Naive thymus-derived CD8-positive, alpha-beta T cell (primary cell): ENCODE measurements around the gene RAD51. TPM values are rescaled to one million over a fixed set of nuclear protein-coding genes. Genes with fewer than 3 reads are reported as not detected.

ENCODE experiments used
- ATAC-seq, 2 donors: fragments of 150-1000 bp; cut with Tn5 transposase in 1 of 2; sonication (Bioruptor Pico), chemical (Tn5 transposase) in 1 of 2; 1 replicate in 1 of 2; 2 replicates in 1 of 2; pipeline ENCODE4 v1.10.0; 2021; ENCODE audit warnings: mild to moderate bottlenecking in 2 of 2, moderate library complexity in 2 of 2
- POLR2A ChIA-PET: fragments of 350-600 bp; sonication (Branson Sonifier 250); formaldehyde crosslinking; loops from one replicate; lab custom pipeline; 2021; ENCODE audit warnings: antibody characterized with exemption; lab: Charles Lee
- DNase-seq, 10 donors: peaks; one replicate each; pipeline versions ENCODE4 v3.0.0 to v3.0.0-alpha.2; 2020 to 2022
- H3K27ac Mint-ChIP-seq, 10 donors: one replicate each; pipeline ENCODE4 v1.8.0; 2020 to 2022; ENCODE audit warnings: mild to moderate bottlenecking in 10 of 10, mixed read lengths in 10 of 10, moderate library complexity in 4 of 10, inconsistent platforms in 1 of 10
- H3K27me3 Mint-ChIP-seq, 5 donors: one replicate each; pipeline ENCODE4 v1.8.0; 2021 to 2022; ENCODE audit warnings: mixed read lengths in 5 of 5
- H3K36me3 Mint-ChIP-seq, 3 donors: one replicate each; pipeline ENCODE4 v1.8.0; 2020 to 2022; ENCODE audit warnings: mixed read lengths in 3 of 3, mild to moderate bottlenecking in 2 of 3, inconsistent platforms in 1 of 3
- H3K4me1 Mint-ChIP-seq, 4 donors: one replicate each; pipeline ENCODE4 v1.8.0; 2021 to 2022; ENCODE audit warnings: mixed read lengths in 4 of 4
- H3K4me3 Mint-ChIP-seq, 10 donors: one replicate each; pipeline ENCODE4 v1.8.0; 2020 to 2022; ENCODE audit warnings: mild to moderate bottlenecking in 10 of 10, mixed read lengths in 10 of 10, moderate library complexity in 6 of 10, inconsistent platforms in 1 of 10
- H3K9me3 Mint-ChIP-seq, 9 donors: one replicate each; pipeline ENCODE4 v1.8.0; 2020 to 2022; ENCODE audit warnings: mixed read lengths in 9 of 9, mild to moderate bottlenecking in 3 of 9, inconsistent platforms in 1 of 9, moderate library complexity in 1 of 9
- polyA plus RNA-seq, 3 donors: library from polyadenylated mRNA; unstranded; fragments of 300-500 nt; fragmentation: Illumina TruSeq; gene quantifications; one replicate each; pipeline ENCODE4 v1.2.3, GENCODE V29; 2021
- total RNA-seq, 8 experiments: library from RNA in 2 of 8; stranded (reverse) in 2 of 8; gene quantifications; one replicate each; pipeline ENCODE4 v1.2.3 and lab custom pipeline; 2021 to 2026

RAD51 gene
- total and polyA plus RNA-seq, 5 experiments from 2014 or later = 0.46 to 1.1 (median 0.69) TPM; not detected in 2

- Mint-ChIP-seq H3K27ac (peak overlapping the region in 2 of 10 donors; percentile 19 to 63), H3K4me1 (peaks cover 18 to 59% (median 57%) of the 10 kb centered on the region in 4 donors), H3K36me3 (peaks cover 0 to 9% (median 0%) of the 10 kb centered on the region in 3 donors), H3K4me3 (no peak overlapping the region), H3K27me3 (no peaks in the 10 kb centered on the region), H3K9me3 (no peaks in the 10 kb centered on the region)
- no peak for ATAC-seq
- POLR2A ChIA-PET = interaction anchor here (1.1 to 2.0 kb wide), 4 partner anchors 7 to 72 kb away, joined by 3 to 8 read pairs (median 4); partner anchors contain the start of gene RAD51
- no peak for DNase-seq
Observed at GRCh38 chr15:40766906-40767837, 72.2 kb downstream of the RAD51 start.

GRCh38 chr15:40767838-40768500 is 73.0 kb downstream of the RAD51 start:
- H3K36me3 Mint-ChIP-seq = peaks cover 0 to 12% (median 0%) of the 10 kb centered on the region in 3 donors
- ATAC-seq (no peak), DNase-seq (no peak)
- H3K27me3 Mint-ChIP-seq = no peaks in the 10 kb centered on the region
- H3K4me1 Mint-ChIP-seq = peaks cover 18 to 57% (median 55%) of the 10 kb centered on the region in 4 donors
- POLR2A ChIA-PET = interaction anchor here (1.8 to 3.0 kb wide), 4 partner anchors 11 to 73 kb away, joined by 6 to 12 read pairs (median 9); partner anchors contain the start of gene RAD51
- peak overlapping the region in 8 of 10 donors; percentile 20 to 98 (median 92) for H3K27ac Mint-ChIP-seq
- H3K4me3 Mint-ChIP-seq = no peak overlapping the region
- no peaks in the 10 kb centered on the region for H3K9me3 Mint-ChIP-seq

DNA sequence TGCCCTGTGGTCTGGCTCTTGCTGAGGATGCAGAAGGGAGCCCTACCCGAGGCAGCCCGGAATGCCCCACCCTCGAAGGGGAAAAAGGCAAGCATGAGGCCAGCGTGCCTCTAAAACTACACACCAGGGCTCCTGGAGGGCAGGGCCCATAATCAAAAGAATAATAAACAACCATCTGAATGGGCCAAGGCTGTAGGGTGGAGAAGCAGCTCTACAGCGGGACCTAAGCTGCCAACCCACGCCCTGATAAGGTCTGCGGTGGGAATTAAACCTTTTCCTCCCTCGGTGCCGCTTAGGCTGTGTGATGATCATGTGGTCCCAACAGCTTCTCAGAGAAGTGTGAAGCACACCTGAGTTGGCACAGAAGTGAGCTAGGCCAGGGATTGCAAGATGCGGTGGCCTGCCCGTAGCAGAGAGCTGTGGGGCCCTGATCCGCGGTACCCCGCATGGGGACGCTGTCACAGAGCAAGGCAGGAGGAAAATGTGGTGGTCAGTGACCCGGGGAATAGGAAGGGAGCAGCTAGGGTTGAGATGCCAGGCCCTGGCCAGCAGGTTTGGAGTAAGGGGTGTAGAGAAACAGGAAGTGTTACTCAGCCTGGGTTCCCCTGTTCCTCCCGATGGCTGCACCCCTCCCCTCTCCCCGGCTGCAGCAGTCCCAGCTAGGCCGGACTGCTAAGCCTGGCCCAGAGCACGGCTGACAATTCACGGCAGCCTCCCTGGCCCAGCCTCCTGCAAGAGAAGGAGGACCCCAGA is 73.7 kb downstream of the RAD51 start:
- Mint-ChIP-seq H3K27ac (peak overlapping the region; percentile 76 to 98 (median 94)), H3K27me3 (no peaks in the 10 kb centered on the region), H3K4me1 (peaks cover 18 to 50% (median 48%) of the 10 kb centered on the region in 4 donors), H3K9me3 (no peaks in the 10 kb centered on the region), H3K4me3 (peak overlapping the region; percentile 16 to 82 (median 75)), H3K36me3 (peaks cover 0 to 17% (median 0%) of the 10 kb centered on the region in 3 donors)
- DNase-seq (no peak), ATAC-seq (peak in 1 of 2 donors; percentile 0)
- POLR2A ChIA-PET = interaction anchor here (0.6 to 3.0 kb wide), 8 partner anchors 8 to 521 kb away, joined by 3 to 12 read pairs (median 6); partner anchors contain the start of genes RAD51 and VPS18

- H3K27ac Mint-ChIP-seq = peak within 1 kb of the TSS; percentile 88 to 98 (median 94)
- peaks cover 18 to 48% (median 43%) of the 10 kb centered on the region in 4 donors for H3K4me1 Mint-ChIP-seq
- no peaks in the 10 kb centered on the region for H3K27me3 Mint-ChIP-seq
- POLR2A ChIA-PET = interaction anchor here (0.6 to 3.0 kb wide), 14 partner anchors 9 to 520 kb away, joined by 3 to 12 read pairs (median 4); partner anchors contain the start of genes RAD51 and VPS18
- DNase-seq (peak; percentile 33 to 83 (median 54)), ATAC-seq (peak; percentile 64 to 73)
- no peaks in the 10 kb centered on the region for H3K9me3 Mint-ChIP-seq
- H3K4me3 Mint-ChIP-seq = peak within 1 kb of the TSS; percentile 57 to 82 (median 77)
- H3K36me3 Mint-ChIP-seq = peaks cover 0 to 25% (median 0%) of the 10 kb centered on the region in 3 donors
Observed at GRCh38 chr15:40769274-40770146, 74.5 kb downstream of the RAD51 start, which contains the start of gene C15orf62. Gene C15orf62, plus strand, starts transcription at chr15:40769980. Its CDS starts 516 bp downstream, at chr15:40770496.

DNA sequence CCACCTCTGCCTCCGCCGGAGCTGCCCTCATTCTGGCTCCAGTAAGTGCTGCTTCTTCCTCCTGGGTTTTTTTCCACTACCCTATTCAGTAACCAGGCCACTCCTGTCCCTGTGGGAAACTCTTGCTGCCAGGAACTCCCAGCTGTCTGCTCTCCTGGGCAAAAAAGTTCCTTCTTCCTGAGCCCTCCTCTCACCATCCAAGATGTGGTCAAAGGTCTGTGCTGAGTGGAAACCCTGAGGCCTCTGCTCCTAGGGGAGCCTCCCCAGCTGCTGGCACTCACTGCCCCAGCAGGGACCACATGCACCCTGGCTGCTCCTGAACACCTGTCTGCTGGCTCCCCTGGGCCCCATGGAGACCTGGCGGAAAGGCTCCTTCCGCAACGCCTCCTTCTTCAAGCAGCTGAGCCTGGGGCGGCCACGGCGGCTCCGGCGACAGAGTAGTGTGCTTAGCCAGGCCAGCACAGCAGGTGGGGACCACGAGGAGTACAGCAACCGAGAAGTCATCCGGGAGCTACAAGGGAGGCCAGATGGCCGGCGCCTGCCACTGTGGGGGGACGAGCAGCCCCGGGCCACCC is 75.3 kb downstream of the RAD51 start:
- no peaks in the 10 kb centered on the region for H3K27me3 Mint-ChIP-seq
- H3K27ac Mint-ChIP-seq = peak overlapping the region; percentile 25 to 98 (median 94)
- H3K4me3 Mint-ChIP-seq = peak overlapping the region; percentile 16 to 82 (median 77)
- ATAC-seq (no peak), DNase-seq (no peak)
- H3K36me3 Mint-ChIP-seq = peaks cover 0 to 32% (median 0%) of the 10 kb centered on the region in 3 donors
- H3K9me3 Mint-ChIP-seq = no peaks in the 10 kb centered on the region
- H3K4me1 Mint-ChIP-seq = peaks cover 15 to 41% (median 36%) of the 10 kb centered on the region in 4 donors
- POLR2A ChIA-PET = interaction anchor here (0.6 to 3.0 kb wide), 12 partner anchors 8 to 192 kb away, joined by 3 to 12 read pairs (median 4); partner anchors contain the start of genes RAD51 and VPS18

GRCh38 chr15:40771242-40771641 is 76.3 kb downstream of the RAD51 start:
- Mint-ChIP-seq H3K27me3 (no peaks in the 10 kb centered on the region), H3K4me1 (peaks cover 8 to 33% (median 27%) of the 10 kb centered on the region in 4 donors), H3K27ac (peak overlapping the region in 4 of 10 donors; percentile 37 to 62 (median 50)), H3K36me3 (peaks cover 0 to 39% (median 0%) of the 10 kb centered on the region in 3 donors), H3K4me3 (no peak overlapping the region), H3K9me3 (no peaks in the 10 kb centered on the region)
- DNase-seq = no peak
- POLR2A ChIA-PET = interaction anchor here (0.6 to 1.1 kb wide), 2 partner anchors 13 to 17 kb away, joined by 3 to 5 read pairs; no protein-coding TSS in a partner anchor
- no peak for ATAC-seq

DNA sequence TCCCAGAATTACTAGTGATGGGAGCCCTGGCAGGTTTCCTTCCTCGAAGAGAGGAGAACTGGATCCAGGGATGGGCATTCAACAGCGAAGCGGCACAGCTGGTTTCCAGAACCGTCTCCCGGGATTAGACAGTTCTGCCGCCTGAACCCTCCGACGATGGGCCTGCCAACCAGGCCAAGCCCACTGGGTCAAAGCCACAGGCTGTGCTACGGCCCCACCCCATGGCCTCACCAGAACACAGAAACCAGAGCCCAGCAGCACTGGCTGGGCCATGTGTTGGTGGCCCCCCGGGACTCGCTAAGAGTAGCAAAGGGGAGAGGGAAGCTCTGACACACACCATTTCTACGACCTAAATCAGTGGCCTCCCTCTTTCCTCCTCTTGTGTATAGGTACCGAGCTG is 77.0 kb downstream of the RAD51 start:
- Mint-ChIP-seq H3K4me3 (no peak overlapping the region), H3K27ac (peak overlapping the region in 1 of 10 donors; percentile 34), H3K27me3 (no peaks in the 10 kb centered on the region), H3K4me1 (peaks cover 8 to 36% (median 33%) of the 10 kb centered on the region in 4 donors), H3K36me3 (peaks cover 0 to 47% (median 6%) of the 10 kb centered on the region in 3 donors), H3K9me3 (no peaks in the 10 kb centered on the region)
- POLR2A ChIA-PET = interaction anchor here (0.6 to 1.3 kb wide), 2 partner anchors 16 to 33 kb away, joined by 3 to 7 read pairs; no protein-coding TSS in a partner anchor
- ATAC-seq (no peak), DNase-seq (no peak)

DNA sequence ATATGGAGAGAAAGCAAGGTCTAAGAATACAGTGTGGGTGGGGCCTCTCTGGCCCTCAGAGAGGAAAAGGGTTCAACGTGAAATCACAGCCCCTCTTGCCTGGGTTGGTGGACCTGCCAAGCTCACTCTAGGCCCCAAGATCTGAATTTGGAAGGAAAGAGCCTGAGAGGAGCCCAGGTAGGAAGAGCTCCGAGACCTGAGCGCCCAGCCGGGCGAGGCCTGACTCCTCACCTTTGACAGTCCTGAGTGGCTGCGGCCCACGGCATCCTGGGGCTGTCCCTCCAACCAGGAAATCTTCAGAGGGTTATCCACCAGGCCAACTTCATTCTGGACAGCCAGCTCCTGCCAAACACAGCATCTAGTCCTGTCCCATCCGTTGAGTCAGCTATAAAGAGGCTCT is 78.5 kb downstream of the RAD51 start:
- Mint-ChIP-seq H3K27ac (peak overlapping the region in 1 of 10 donors; percentile 51), H3K4me3 (no peak overlapping the region), H3K27me3 (no peaks in the 10 kb centered on the region), H3K4me1 (peaks cover 8 to 40% (median 28%) of the 10 kb centered on the region in 4 donors), H3K36me3 (peaks cover 0 to 54% (median 8%) of the 10 kb centered on the region in 3 donors), H3K9me3 (no peaks in the 10 kb centered on the region)
- ATAC-seq (no peak), DNase-seq (no peak)
- POLR2A ChIA-PET = interaction anchor here (0.7 to 1.3 kb wide), 2 partner anchors 35 to 65 kb away, joined by 3 to 7 read pairs; no protein-coding TSS in a partner anchor

DNA sequence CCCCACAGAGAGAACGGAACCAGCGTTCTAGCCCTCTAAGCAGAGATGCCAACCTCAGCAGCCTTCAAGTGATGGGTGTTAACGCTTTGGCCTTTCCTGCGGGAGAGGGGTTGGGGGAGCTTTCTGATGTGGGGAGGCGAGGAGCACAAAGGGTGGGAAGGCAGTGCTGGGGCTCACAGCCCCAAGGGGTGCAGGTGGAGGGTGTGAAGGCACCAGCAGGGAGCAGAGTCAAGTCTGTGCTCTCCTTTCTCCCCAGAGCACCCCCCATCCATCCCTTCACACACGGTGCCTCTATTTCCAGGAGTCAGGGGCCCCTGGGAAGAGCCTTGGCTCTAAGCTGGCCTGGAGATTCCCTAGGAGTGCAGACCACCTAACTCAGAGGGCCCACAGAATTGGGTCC is 78.9 kb downstream of the RAD51 start:
- ATAC-seq (no peak), DNase-seq (no peak)
- Mint-ChIP-seq H3K4me3 (no peak overlapping the region), H3K4me1 (peaks cover 8 to 36% (median 24%) of the 10 kb centered on the region in 4 donors), H3K27me3 (no peaks in the 10 kb centered on the region), H3K36me3 (peaks cover 0 to 56% (median 8%) of the 10 kb centered on the region in 3 donors), H3K9me3 (no peaks in the 10 kb centered on the region), H3K27ac (no peak overlapping the region)
- POLR2A ChIA-PET = interaction anchor here (1.4 kb wide), 1 partner anchor 8 kb away, joined by 3 read pairs; no protein-coding TSS in a partner anchor

- POLR2A ChIA-PET = interaction anchor here (1.4 to 1.5 kb wide), 2 partner anchors 9 to 11 kb away, joined by 3 to 5 read pairs; partner anchors contain the start of gene GCHFR
- no peaks in the 10 kb centered on the region for H3K9me3 Mint-ChIP-seq
- no peak overlapping the region for H3K4me3 Mint-ChIP-seq
- ATAC-seq = no peak
- no peaks in the 10 kb centered on the region for H3K27me3 Mint-ChIP-seq
- DNase-seq = no peak
- H3K27ac Mint-ChIP-seq = no peak overlapping the region
- H3K4me1 Mint-ChIP-seq = peaks cover 2 to 25% (median 13%) of the 10 kb centered on the region in 4 donors
- peaks cover 0 to 63% (median 14%) of the 10 kb centered on the region in 3 donors for H3K36me3 Mint-ChIP-seq
Observed at GRCh38 chr15:40775007-40775406, 80.0 kb downstream of the RAD51 start.
